Loucy (cell line): ENCODE results near the gene PKNOX2.

Source experiments
- H2AFZ ChIP-seq: fragments of 200-600 bp; sonication (generic); 2 replicates; pipeline ENCODE4 v1.6.0; 2016; ENCODE audit warnings: antibody characterized with exemption, mild to moderate bottlenecking, low read length, moderate library complexity
- H3F3A ChIP-seq: fragments of 200-600 bp; 2 replicates; pipeline ENCODE4 v1.6.0; 2016; ENCODE audit warnings: antibody characterized with exemption, low read depth, mild to moderate bottlenecking
- H3K27me3 ChIP-seq: fragments of 200-600 bp; sonication (generic); 2 replicates; pipeline ENCODE4 v1.6.1; 2014; ENCODE audit warnings: low read length, mild to moderate bottlenecking; ENCODE audit not compliant: insufficient read depth, poor library complexity, severe bottlenecking
- H3K36me3 ChIP-seq: fragments of 200-600 bp; sonication (generic); 2 replicates; pipeline ENCODE4 v1.6.1; 2016; ENCODE audit warnings: low read length; ENCODE audit not compliant: insufficient read depth
- H3K4me1 ChIP-seq: fragments of 200-600 bp; sonication (generic); 2 replicates; pipeline ENCODE4 v1.5.1; 2014; ENCODE audit warnings: low read length, mild to moderate bottlenecking; ENCODE audit not compliant: insufficient read depth, poor library complexity, severe bottlenecking
- H3K4me2 ChIP-seq: fragments of 200-600 bp; sonication (generic); 2 replicates; pipeline ENCODE4 v1.6.0; 2014; ENCODE audit warnings: antibody characterized with exemption, low read length, low read depth, mild to moderate bottlenecking; ENCODE audit not compliant: poor library complexity, severe bottlenecking
- H3K4me3 ChIP-seq: fragments of 200-600 bp; sonication (generic); 2 replicates; pipeline ENCODE4 v1.5.1; 2014; ENCODE audit warnings: low read length, mild to moderate bottlenecking, mixed read lengths; ENCODE audit not compliant: poor library complexity, severe bottlenecking
- H3K79me2 ChIP-seq: fragments of 200-600 bp; sonication (generic); 2 replicates; pipeline ENCODE4 v1.6.1; 2014; ENCODE audit warnings: low read length; ENCODE audit not compliant: insufficient read depth
- H3K9ac ChIP-seq: fragments of 200-600 bp; sonication (generic); 2 replicates; pipeline ENCODE4 v1.6.0; 2014; ENCODE audit warnings: mild to moderate bottlenecking, low read depth, low read length, moderate library complexity; ENCODE audit not compliant: poor library complexity, severe bottlenecking
- H3K9me2 ChIP-seq: fragments of 200-600 bp; sonication (generic); replicated peaks from 2 replicates; pipeline ENCODE4 v1.6.1; 2016; ENCODE audit warnings: low read depth, low read length, mixed read lengths
- H3K9me3 ChIP-seq: fragments of 200-600 bp; sonication (generic); 2 replicates; pipeline ENCODE4 v1.6.1; 2014; ENCODE audit warnings: mild to moderate bottlenecking, antibody characterized with exemption, low read length, low read depth; ENCODE audit not compliant: insufficient read depth
- H4K20me1 ChIP-seq: fragments of 200-600 bp; sonication (generic); 2 replicates; pipeline ENCODE4 v1.6.0; 2014; ENCODE audit warnings: antibody characterized with exemption, low read length, mild to moderate bottlenecking; ENCODE audit not compliant: insufficient read depth, poor library complexity, severe bottlenecking
- CTCF ChIP-seq: fragments of 200-600 bp; sonication (generic); conservative IDR thresholded peaks from 2 replicates; pipeline ENCODE4 v1.5.1; 2014; ENCODE audit warnings: mild to moderate bottlenecking, antibody characterized with exemption, low read length
- EZH2phosphoT487 ChIP-seq: fragments of 200-600 bp; IDR thresholded peaks from 2 replicates; pipeline ENCODE4 v1.6.1; 2018; ENCODE audit warnings: antibody characterized with exemption, mild to moderate bottlenecking, moderate library complexity, borderline replicate concordance

The PKNOX2 gene

DNA sequence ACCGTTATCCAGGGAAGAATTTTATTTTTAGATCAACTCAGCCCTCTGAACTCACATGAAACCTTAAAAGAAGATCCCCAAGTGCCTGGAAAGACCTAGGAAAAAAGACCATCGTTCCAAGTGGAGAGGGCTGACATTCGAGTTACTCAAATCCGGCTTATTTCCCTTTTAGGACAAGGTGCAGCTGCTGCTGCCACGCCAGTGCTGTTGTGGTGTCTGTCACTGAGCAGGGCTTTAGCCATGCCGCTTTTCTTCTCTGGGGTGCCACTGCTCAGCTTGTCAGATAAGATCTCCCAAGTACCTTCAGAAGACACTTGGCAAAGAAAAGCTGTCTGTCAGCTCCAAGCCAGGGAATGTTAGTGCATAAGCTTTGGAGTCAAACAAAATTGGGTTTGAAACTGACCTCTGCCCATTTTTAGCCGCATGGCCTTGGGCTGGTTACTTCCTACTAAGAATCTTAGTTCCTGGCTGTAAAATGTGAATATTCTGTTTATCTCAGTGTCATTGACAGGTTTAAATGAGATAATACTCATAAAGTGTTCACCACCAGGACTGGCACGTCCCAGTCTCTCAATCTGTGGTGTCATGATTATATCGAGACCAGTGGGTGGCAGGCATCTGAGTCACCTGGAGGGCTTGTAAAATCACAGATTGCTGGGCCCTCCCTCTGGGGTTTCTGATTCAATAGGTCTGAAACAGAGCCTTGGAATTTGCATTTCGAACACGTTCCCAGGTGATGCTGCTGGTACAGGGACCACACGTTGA lies 117.5 kb downstream of the PKNOX2 start:
- no peaks in the 10 kb centered on the region for H3K79me2 ChIP-seq
- H3K4me1 ChIP-seq, result no peaks in the 10 kb centered on the region
- H2AFZ ChIP-seq, result no peak overlapping the region
- H3K9ac ChIP-seq, result no peak overlapping the region
- H3K4me2 ChIP-seq, result no peak overlapping the region
- no peaks in the 10 kb centered on the region for H3K9me2 ChIP-seq
- no peaks in the 10 kb centered on the region for H4K20me1 ChIP-seq
- TF ChIP-seq CTCF (no peak), EZH2phosphoT487 (no peak)
- H3K27me3 ChIP-seq, result no peaks in the 10 kb centered on the region
- no peak overlapping the region for H3K4me3 ChIP-seq
- H3K36me3 ChIP-seq, result no peaks in the 10 kb centered on the region
- no peaks in the 10 kb centered on the region for H3F3A ChIP-seq
- no peaks in the 10 kb centered on the region for H3K9me3 ChIP-seq

DNA sequence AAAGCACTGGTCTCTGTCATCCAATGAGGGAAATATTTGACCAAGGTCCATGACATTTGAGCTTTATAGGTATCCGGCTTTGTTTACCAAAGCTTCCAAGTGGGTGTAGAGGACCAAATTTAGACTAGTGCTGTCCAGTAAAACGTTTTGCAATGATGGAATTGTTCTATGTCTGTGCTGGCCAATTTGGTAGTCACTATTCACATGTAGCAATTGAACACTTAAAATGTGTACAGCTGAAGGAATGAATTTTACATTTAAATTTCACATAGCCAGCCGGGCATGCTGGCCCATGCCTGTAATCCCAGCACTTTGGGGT lies 118.0 kb downstream of the PKNOX2 start:
- Histone ChIP-seq H3K9me2 (no peaks in the 10 kb centered on the region), H3K79me2 (no peaks in the 10 kb centered on the region), H3K4me2 (no peak overlapping the region), H3K36me3 (no peaks in the 10 kb centered on the region), H2AFZ (no peak overlapping the region), H4K20me1 (no peaks in the 10 kb centered on the region), H3K9ac (no peak overlapping the region), H3K9me3 (no peaks in the 10 kb centered on the region), H3K4me3 (no peak overlapping the region), H3K27me3 (no peaks in the 10 kb centered on the region), H3F3A (no peaks in the 10 kb centered on the region), H3K4me1 (no peaks in the 10 kb centered on the region)
- TF ChIP-seq EZH2phosphoT487, result no peak
- TF ChIP-seq CTCF, result no peak

GRCh38 chr11:125284245-125284850 lies 119.8 kb downstream of the PKNOX2 start:
- TF ChIP-seq EZH2phosphoT487 (no peak), CTCF (no peak)
- no peaks in the 10 kb centered on the region for H3F3A ChIP-seq
- H3K27me3 ChIP-seq, result no peaks in the 10 kb centered on the region
- no peaks in the 10 kb centered on the region for H3K9me2 ChIP-seq
- H3K79me2 ChIP-seq, result no peaks in the 10 kb centered on the region
- no peak overlapping the region for H3K9ac ChIP-seq
- H3K4me3 ChIP-seq, result no peak overlapping the region
- no peaks in the 10 kb centered on the region for H3K36me3 ChIP-seq
- no peaks in the 10 kb centered on the region for H3K4me1 ChIP-seq
- H2AFZ ChIP-seq, result no peak overlapping the region
- H3K9me3 ChIP-seq, result no peaks in the 10 kb centered on the region
- H3K4me2 ChIP-seq, result no peak overlapping the region
- H4K20me1 ChIP-seq, result no peaks in the 10 kb centered on the region
